ENCODE results near the gene CANT1.

DNA sequence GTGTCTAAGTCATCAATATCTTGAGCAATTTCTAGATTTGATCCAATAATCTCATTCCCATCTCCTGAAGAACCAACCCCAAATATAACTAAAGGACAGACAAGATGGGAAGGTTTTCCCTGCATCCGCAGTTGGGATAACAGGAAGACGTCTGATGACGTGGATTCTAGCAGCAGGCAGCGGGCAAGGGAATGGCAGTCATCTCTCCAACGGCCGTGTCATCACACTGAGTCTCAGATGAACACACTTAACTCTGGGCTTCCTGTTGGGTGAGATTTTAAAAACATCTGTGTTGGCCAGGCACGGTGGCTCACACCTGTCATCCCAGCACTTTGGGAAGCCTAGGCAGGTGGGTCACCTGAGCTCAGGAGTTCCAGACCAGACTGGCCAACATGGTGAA, 63.4 kb downstream of the CANT1 start:
- no peak for TF ChIP-seq CTCF (IDR thresholded peaks at IDR 0.05)
- no peak for TF ChIP-seq POLR2A (IDR thresholded peaks at IDR 0.05)
